ENCODE measurements around the gene ACOT13. TPM values are rescaled to one million over a fixed set of nuclear protein-coding genes. Genes with fewer than 3 reads are reported as not detected.
"Not testable (repeated sequence)": the region's sequence is repeated elsewhere in the genome, so short reads cannot be mapped to it uniquely, and the experiment has no call there.

The ACOT13 gene
- total and polyA plus RNA-seq, 4 experiments from 2014 or later, result 11.1 to 19.3 (median 14.9) TPM

- POLR2A ChIA-PET (ENCODE audit: partially characterized antibody); H3K4me3 ChIP-seq (ENCODE audit: low read length in 2 of 2); H3K9me3 Mint-ChIP-seq; H3K27me3 Mint-ChIP-seq; H3K27me3 ChIP-seq (ENCODE audit: insufficient read depth, low read length); H3K27ac ChIP-seq (ENCODE audit: low read depth, low read length); DNase-seq; CTCF ChIA-PET (ENCODE audit: partially characterized antibody); H3K9me3 ChIP-seq (ENCODE audit: control insufficient read depth in 1 of 2, low read length in 2 of 2); H3K4me3 Mint-ChIP-seq: not testable (repeated sequence)
- Mint-ChIP-seq H3K27ac (peak overlapping the region in 2 of 7 donors; percentile 30 to 57), H3K4me1 (peaks cover 38 to 79% (median 62%) of the 10 kb centered on the region in 4 donors), H3K36me3 (peaks cover 41 to 83% of the 10 kb centered on the region in 2 donors)
- H3K4me1 ChIP-seq (ENCODE audit: insufficient read depth, low read length), result peaks cover 33% of the 10 kb centered on the region
- intact Hi-C loops (cut with micrococcal nuclease), result loop anchor here (10.0 kb wide), 1 partner anchor 167 kb away; the partner anchor contains the start of gene ALDH5A1
- H3K36me3 ChIP-seq (ENCODE audit: insufficient read depth, low read length), result peaks cover 17% of the 10 kb centered on the region
These were observed 5.1 kb upstream of the ACOT13 start for GRCh38 chr6:24661759-24662158.

GRCh38 chr6:24662236-24662635, 4.6 kb upstream of the ACOT13 start:
- Mint-ChIP-seq H3K9me3 (no peaks in the 10 kb centered on the region), H3K27ac (no peak overlapping the region), H3K36me3 (peaks cover 41 to 84% of the 10 kb centered on the region in 2 donors), H3K27me3 (no peaks in the 10 kb centered on the region), H3K4me3 (peak overlapping the region in 1 of 8 donors; percentile 2), H3K4me1 (peaks cover 39 to 83% (median 62%) of the 10 kb centered on the region in 4 donors)
- ChIA-PET POLR2A (ENCODE audit: partially characterized antibody) (no interaction called here), CTCF (ENCODE audit: partially characterized antibody) (no interaction called here)
- Histone ChIP-seq H3K36me3 (ENCODE audit: insufficient read depth, low read length) (peaks cover 14% of the 10 kb centered on the region), H3K9me3 (ENCODE audit: control insufficient read depth in 1 of 2, low read length in 2 of 2) (no peaks in the 10 kb centered on the region), H3K4me1 (ENCODE audit: insufficient read depth, low read length) (peaks cover 33% of the 10 kb centered on the region), H3K27me3 (ENCODE audit: insufficient read depth, low read length) (no peaks in the 10 kb centered on the region), H3K4me3 (ENCODE audit: low read length in 2 of 2) (no peak overlapping the region), H3K27ac (ENCODE audit: low read depth, low read length) (no peak overlapping the region)
- no peak for DNase-seq
- intact Hi-C loops (cut with micrococcal nuclease), result loop anchor here (10.0 kb wide), 1 partner anchor 167 kb away; the partner anchor contains the start of gene ALDH5A1

- Histone ChIP-seq H3K27ac (ENCODE audit: low read depth, low read length) (no peak overlapping the region), H3K9me3 (ENCODE audit: control insufficient read depth in 1 of 2, low read length in 2 of 2) (no peaks in the 10 kb centered on the region), H3K36me3 (ENCODE audit: insufficient read depth, low read length) (peaks cover 14% of the 10 kb centered on the region), H3K27me3 (ENCODE audit: insufficient read depth, low read length) (no peaks in the 10 kb centered on the region), H3K4me1 (ENCODE audit: insufficient read depth, low read length) (peaks cover 42% of the 10 kb centered on the region), H3K4me3 (ENCODE audit: low read length in 2 of 2) (no peak overlapping the region)
- peaks cover 34 to 79% of the 10 kb centered on the region in 2 donors for H3K36me3 Mint-ChIP-seq
- H3K4me1 Mint-ChIP-seq, result peaks cover 40 to 85% (median 62%) of the 10 kb centered on the region in 4 donors
- peak overlapping the region in 1 of 7 donors; percentile 89 for H3K27ac Mint-ChIP-seq
- DNase-seq, result no peak
- ChIA-PET POLR2A (ENCODE audit: partially characterized antibody) (no interaction called here), CTCF (ENCODE audit: partially characterized antibody) (no interaction called here)
- H3K9me3 Mint-ChIP-seq, result no peaks in the 10 kb centered on the region
- intact Hi-C loops (cut with micrococcal nuclease), result loop anchor here (10.0 kb wide), 1 partner anchor 168 kb away; the partner anchor contains the start of gene ALDH5A1
- H3K4me3 Mint-ChIP-seq, result peak overlapping the region in 1 of 8 donors; percentile 7
- H3K27me3 Mint-ChIP-seq, result no peaks in the 10 kb centered on the region
These were observed 3.7 kb upstream of the ACOT13 start for GRCh38 chr6:24663189-24663588.

GRCh38 chr6:24664046-24664987, 2.6 kb upstream of the ACOT13 start:
- CTCF ChIA-PET (ENCODE audit: partially characterized antibody), result interaction anchor here (3.9 kb wide), 1 partner anchor 82 kb away, joined by 36 read pairs; no protein-coding TSS in a partner anchor
- H3K4me3 ChIP-seq (ENCODE audit: low read length in 2 of 2), result no peak overlapping the region
- Mint-ChIP-seq H3K27ac (peak overlapping the region in 4 of 7 donors; percentile 8 to 97 (median 71)), H3K36me3 (peaks cover 31 to 67% of the 10 kb centered on the region in 2 donors), H3K4me1 (peaks cover 44 to 92% (median 61%) of the 10 kb centered on the region in 4 donors), H3K9me3 (peaks cover 0 to 3% (median 0%) of the 10 kb centered on the region in 8 donors), H3K4me3 (peak overlapping the region in 7 of 8 donors; percentile 1 to 100 (median 99)), H3K27me3 (no peaks in the 10 kb centered on the region)
- no peak for DNase-seq
- H3K9me3 ChIP-seq (ENCODE audit: control insufficient read depth in 1 of 2, low read length in 2 of 2), result no peaks in the 10 kb centered on the region
- POLR2A ChIA-PET (ENCODE audit: partially characterized antibody), result interaction anchor here (0.6 to 3.4 kb wide), 3 partner anchors 18 to 58 kb away, joined by 3 to 45 read pairs (median 31); partner anchors contain the start of genes C6orf62 and KIAA0319
- H3K27ac ChIP-seq (ENCODE audit: low read depth, low read length), result no peak overlapping the region
- intact Hi-C loops (cut with micrococcal nuclease), result loop anchor here (10.0 kb wide), 1 partner anchor 170 kb away; the partner anchor contains the start of gene ALDH5A1
- peaks cover 47% of the 10 kb centered on the region for H3K4me1 ChIP-seq (ENCODE audit: insufficient read depth, low read length)
- peaks cover 14% of the 10 kb centered on the region for H3K36me3 ChIP-seq (ENCODE audit: insufficient read depth, low read length)
- no peaks in the 10 kb centered on the region for H3K27me3 ChIP-seq (ENCODE audit: insufficient read depth, low read length)

- intact Hi-C loops (cut with micrococcal nuclease), result loop anchor here (1.0 to 10.0 kb wide), 5 partner anchors 20 to 171 kb away; partner anchors contain the start of genes ALDH5A1, GMNN and KIAA0319
- Mint-ChIP-seq H3K4me3 (peak overlapping the region; percentile 96 to 100 (median 99)), H3K36me3 (peaks cover 34 to 58% of the 10 kb centered on the region in 2 donors), H3K27ac (peak overlapping the region; percentile 95 to 100 (median 98)), H3K27me3 (no peaks in the 10 kb centered on the region), H3K9me3 (peaks cover 0 to 8% (median 2%) of the 10 kb centered on the region in 8 donors), H3K4me1 (peaks cover 39 to 80% (median 55%) of the 10 kb centered on the region in 4 donors)
- Histone ChIP-seq H3K27ac (ENCODE audit: low read depth, low read length) (peak overlapping the region; percentile 86), H3K27me3 (ENCODE audit: insufficient read depth, low read length) (no peaks in the 10 kb centered on the region), H3K4me1 (ENCODE audit: insufficient read depth, low read length) (peaks cover 43% of the 10 kb centered on the region), H3K4me3 (ENCODE audit: low read length in 2 of 2) (peak overlapping the region; percentile 79 to 97), H3K36me3 (ENCODE audit: insufficient read depth, low read length) (peaks cover 14% of the 10 kb centered on the region), H3K9me3 (ENCODE audit: control insufficient read depth in 1 of 2, low read length in 2 of 2) (no peaks in the 10 kb centered on the region)
- no peak for DNase-seq
- ChIA-PET POLR2A (ENCODE audit: partially characterized antibody) (interaction anchor here (0.7 to 3.5 kb wide), 17 partner anchors 9 to 472 kb away, joined by 3 to 45 read pairs (median 6); partner anchors contain the start of genes ALDH5A1, C6orf62, GMNN and KIAA0319), CTCF (ENCODE audit: partially characterized antibody) (interaction anchor here (1.2 to 3.9 kb wide), 3 partner anchors 31 to 88 kb away, joined by 3 to 36 read pairs (median 6); no protein-coding TSS in a partner anchor)
These were observed 708 bp upstream of the ACOT13 start for GRCh38 chr6:24666097-24666640.

- peak overlapping the region; percentile 86 for H3K27ac ChIP-seq (ENCODE audit: low read depth, low read length)
- Mint-ChIP-seq H3K4me3 (peak overlapping the region; percentile 96 to 100 (median 99)), H3K4me1 (peaks cover 32 to 68% (median 49%) of the 10 kb centered on the region in 4 donors), H3K36me3 (peaks cover 28 to 46% of the 10 kb centered on the region in 2 donors), H3K27me3 (no peaks in the 10 kb centered on the region), H3K9me3 (peaks cover 0 to 8% (median 3%) of the 10 kb centered on the region in 8 donors), H3K27ac (peak overlapping the region; percentile 95 to 100 (median 98))
- peaks cover 14% of the 10 kb centered on the region for H3K36me3 ChIP-seq (ENCODE audit: insufficient read depth, low read length)
- POLR2A ChIA-PET (ENCODE audit: partially characterized antibody), result interaction anchor here (0.7 to 3.5 kb wide), 15 partner anchors 10 to 1354 kb away, joined by 3 to 45 read pairs (median 5); partner anchors contain the start of genes ALDH5A1, C6orf62, GMNN and KIAA0319
- H3K9me3 ChIP-seq (ENCODE audit: control insufficient read depth in 1 of 2, low read length in 2 of 2), result no peaks in the 10 kb centered on the region
- peaks cover 43% of the 10 kb centered on the region for H3K4me1 ChIP-seq (ENCODE audit: insufficient read depth, low read length)
- CTCF ChIA-PET (ENCODE audit: partially characterized antibody), result interaction anchor here (2.2 to 3.9 kb wide), 2 partner anchors 30 to 85 kb away, joined by 6 to 36 read pairs; no protein-coding TSS in a partner anchor
- no peaks in the 10 kb centered on the region for H3K27me3 ChIP-seq (ENCODE audit: insufficient read depth, low read length)
- peak overlapping the region; percentile 79 to 92 for H3K4me3 ChIP-seq (ENCODE audit: low read length in 2 of 2)
- intact Hi-C loops (cut with micrococcal nuclease), result loop anchor here (2.0 to 10.0 kb wide), 3 partner anchors 35 to 173 kb away; partner anchors contain the start of genes ALDH5A1 and GMNN
- DNase-seq, result no peak
These were observed 514 bp downstream of the ACOT13 start for GRCh38 chr6:24667378-24667803.
